GM12878 (cell line): ENCODE data around the gene KIF18A. TPM values are rescaled to one million over a fixed set of nuclear protein-coding genes. Genes with fewer than 3 reads are reported as not detected.

ENCODE experiments used
- ATAC-seq: fragments of 200-7000 bp; cut with Tn5 transposase; 3 replicates; pipeline ENCODE4 v1.9.1; 2020; ENCODE audit warnings: mild to moderate bottlenecking, moderate library complexity
- BruUV-seq: library from RNA; stranded (reverse); fragments of 400-500 nt; replicated peaks from 2 replicates; lab custom pipeline; 2021; lab: Mats Ljungman, UMichigan
- CTCF ChIA-PET: fragments of 300-600 bp; sonication (Branson Sonifier 250); formaldehyde crosslinking; extraction: SDS; loops from one replicate; lab custom pipeline; 2021; ENCODE audit warnings: inconsistent platforms; lab: Yijun Ruan, JAX
- POLR2A ChIA-PET: fragments of 350-600 bp; formaldehyde crosslinking; extraction: SDS; loops from one replicate; lab custom pipeline; 2021; ENCODE audit warnings: inconsistent platforms; lab: Charles Lee
- RAD21 ChIA-PET: fragments of 300-600 bp; sonication (Branson Sonifier 250); formaldehyde crosslinking; loops from one replicate; lab custom pipeline; 2023; ENCODE audit warnings: antibody characterized with exemption; ENCODE audit not compliant: unreplicated experiment; lab: Charles Lee
- SMC1A ChIA-PET: fragments of 300-600 bp; sonication (Branson Sonifier 250); formaldehyde crosslinking; loops from one replicate; lab custom pipeline; 2023; ENCODE audit not compliant: unreplicated experiment, uncharacterized antibody; lab: Charles Lee
- DNase-seq: peaks from one replicate; pipeline ENCODE4 v3.0.0-alpha.2; 2011; ENCODE audit warnings: low read depth, low spot score
- FAIRE-seq: peaks from 3 replicates; lab custom pipeline; 2011; peaks lifted over from hg19 to GRCh38; lab: Jason Lieb, UNC
- H2AFZ ChIP-seq: 2 replicates; pipeline ENCODE4 v1.6.0; 2011; ENCODE audit warnings: low read depth, low read length, control low read depth; ENCODE audit not compliant: control insufficient read depth
- H3K27ac ChIP-seq: 2 replicates; pipeline ENCODE4 v1.5.1; 2011; ENCODE audit warnings: control low read depth; ENCODE audit not compliant: control insufficient read depth, insufficient read depth
- H3K27me3 ChIP-seq, 2 experiments: replicated peaks in 1 of 2; 2 replicates each; pipeline versions ENCODE4 v1.6.0 to v1.6.1; 2011; ENCODE audit warnings: low read length in 1 of 2; ENCODE audit not compliant: control insufficient read depth in 2 of 2, insufficient read depth in 2 of 2
- H3K36me3 ChIP-seq, 2 experiments: 2 replicates each; pipeline ENCODE4 v1.5.1; 2011; ENCODE audit warnings: low read length in 1 of 2; ENCODE audit not compliant: control insufficient read depth in 2 of 2, insufficient read depth in 2 of 2
- H3K4me1 ChIP-seq: 2 replicates; pipeline ENCODE4 v1.6.1; 2011; ENCODE audit warnings: mild to moderate bottlenecking, low read length, moderate library complexity, mixed read lengths; ENCODE audit not compliant: control insufficient read depth, insufficient read depth
- H3K4me2 ChIP-seq: 2 replicates; pipeline ENCODE4 v1.6.0; 2011; ENCODE audit warnings: control low read depth; ENCODE audit not compliant: control insufficient read depth, insufficient read depth
- H3K4me3 ChIP-seq: fragments of 200-600 bp; sonication (generic); 2 replicates; pipeline ENCODE4 v1.5.1; 2016
- H3K79me2 ChIP-seq: 2 replicates; pipeline ENCODE4 v1.6.0; 2011; ENCODE audit warnings: low read length; ENCODE audit not compliant: control insufficient read depth, insufficient read depth
- H3K9ac ChIP-seq: 2 replicates; pipeline ENCODE4 v1.8.0; 2011; ENCODE audit warnings: low read length, control low read depth, mixed read lengths; ENCODE audit not compliant: control insufficient read depth, insufficient read depth
- H3K9me3 ChIP-seq: replicated peaks from 3 replicates; pipeline ENCODE4 v1.5.1; 2011; ENCODE audit warnings: mild to moderate bottlenecking, low read length; ENCODE audit not compliant: control insufficient read depth, insufficient read depth
- H4K20me1 ChIP-seq: 2 replicates; pipeline ENCODE4 v1.6.0; 2011; ENCODE audit not compliant: control insufficient read depth, insufficient read depth
- CREB1 ChIP-seq: IDR thresholded peaks from 2 replicates; pipeline ENCODE4 v1.6.1; 2012; ENCODE audit warnings: low read depth, mild to moderate bottlenecking, inconsistent platforms
- EZH2 ChIP-seq: IDR thresholded peaks from 2 replicates; pipeline ENCODE4 v1.6.1; 2012; ENCODE audit warnings: low read depth, mild to moderate bottlenecking, control low read depth, inconsistent platforms, low read length, borderline replicate concordance; ENCODE audit not compliant: control insufficient read depth
- NFYA ChIP-seq: IDR thresholded peaks from 2 replicates; pipeline ENCODE4 v1.6.1; 2011; ENCODE audit warnings: low read depth, mild to moderate bottlenecking, low read length, improper control_type of control experiment, borderline replicate concordance
- RUNX3 ChIP-seq: IDR thresholded peaks from 2 replicates; pipeline ENCODE4 v1.6.1; 2012; ENCODE audit warnings: low read length, inconsistent platforms
- SKIL ChIP-seq: fragments of 450-650 bp; IDR thresholded peaks from 2 replicates; pipeline ENCODE4 v1.6.1; 2017; ENCODE audit warnings: mild to moderate bottlenecking, low read depth, inconsistent platforms; ENCODE audit not compliant: poor library complexity, severe bottlenecking
- YBX1 ChIP-seq: fragments of 450-650 bp; IDR thresholded peaks from 2 replicates; pipeline ENCODE4 v1.6.1; 2016; ENCODE audit warnings: antibody characterized with exemption
- WGBS: methylation state at CpG from one replicate; pipeline ENCODE4 v1.1.6; 2016; ENCODE audit warnings: low lambda C conversion rate; ENCODE audit not compliant: insufficient replicate concordance, insufficient coverage; ENCODE audit errors: missing lambda C conversion rate; 5-methylcytosine and 5-hydroxymethylcytosine counted together
- in situ Hi-C: fragments of 300-500 bp; cut with MboI; formaldehyde crosslinking; loops from 9 replicates; pipeline ENCODE4 v1.14.3; 2018; ENCODE audit warnings: mixed read lengths
- intact Hi-C: fragments of 100-400 bp; cut with micrococcal nuclease; formaldehyde crosslinking; loops from one replicate; pipeline ENCODE4 v1.14.2; 2022; ENCODE audit not compliant: unreplicated experiment
- polyA plus RNA-seq, 11 experiments: library from polyadenylated mRNA; depleted of rRNA in 4 of 11; unstranded in 6 of 11; stranded (reverse) in 5 of 11; fragments of >200 nt; fragmentation: Nextera tagmentation in 4 of 11; fragmentation: Illumina TruSeq in 1 of 11; extraction: Ambion mirVana in 4 of 11; extraction: Trizol in 1 of 11; gene quantifications; 1 replicate in 1 of 11; 2 replicates in 10 of 11; pipeline versions ENCODE4 v1.2.1 to v1.2.3, GENCODE V29; 2011 to 2016; ENCODE audit warnings: inconsistent platforms in 2 of 11, missing spikeins in 2 of 11, low read depth in 1 of 11
- total RNA-seq, 4 experiments: library from RNA; depleted of rRNA in 3 of 4; stranded (reverse); fragments of >200 nt in 3 of 4; fragmentation: Illumina TruSeq in 1 of 4; extraction: Trizol in 1 of 4; gene quantifications; 2 replicates each; pipeline versions ENCODE4 v1.2.1 to v1.2.3, GENCODE V29; 2013 to 2021

The KIF18A gene
- total and polyA plus RNA-seq, 10 of the 15 experiments (the other 5 are each of a cell fraction or from before 2014, with no cell fraction given): 11.2 to 31.5 (median 20.4) TPM

- ATAC-seq: no peak
- no peak overlapping the region for H3K9ac ChIP-seq
- POLR2A ChIA-PET: no interaction called here
- no peak overlapping the region for H3K4me3 ChIP-seq
- intact Hi-C loops: no loop called here
- H3K27me3 ChIP-seq: no peaks in the 10 kb centered on the region
- FAIRE-seq: no peak
- H3K27ac ChIP-seq: no peak overlapping the region
- TF ChIP-seq CREB1 (no peak), RUNX3 (no peak), EZH2 (no peak), YBX1 (no peak), NFYA (no peak), SKIL (no peak)
- H3K36me3 ChIP-seq: peaks cover 0 to 1% of the 10 kb centered on the region in 2 experiments; a peak in 3 of 4 replicates
- H2AFZ ChIP-seq: no peak overlapping the region
- DNase-seq: no peak
- H4K20me1 ChIP-seq: no peaks in the 10 kb centered on the region
- SMC1A ChIA-PET: interaction anchor here (1.2 to 2.2 kb wide), 3 partner anchors 12 to 261 kb away, joined by 3 to 12 read pairs (median 3); partner anchors contain the start of genes KIF18A and METTL15
- H3K79me2 ChIP-seq: no peaks in the 10 kb centered on the region
- WGBS: 64% methylated on average over 2 of the region's 2 CpGs
- H3K4me2 ChIP-seq: no peak overlapping the region
- no peaks in the 10 kb centered on the region for H3K9me3 ChIP-seq
- RAD21 ChIA-PET: no interaction called here
- H3K4me1 ChIP-seq: no peaks in the 10 kb centered on the region
- CTCF ChIA-PET: interaction anchor here (1.0 to 1.8 kb wide), 4 partner anchors 12 to 391 kb away, joined by 3 to 6 read pairs (median 4); no protein-coding TSS in a partner anchor
- in situ Hi-C loops: no loop called here
- BruUV-seq: no TSS peak
Observed at GRCh38 chr11:28090052-28090749, 17.8 kb downstream of the KIF18A start.
